Measurements from ENCODE around the gene TSSK3. TPM values are rescaled to one million over a fixed set of nuclear protein-coding genes. Genes with fewer than 3 reads are reported as not detected.

TSSK3 gene
- total and polyA plus RNA-seq, 9 of the 15 experiments (the other 6 are each of a cell fraction or from before 2014, with no cell fraction given): 0.27 to 2.8 (median 1.9) TPM

DNA sequence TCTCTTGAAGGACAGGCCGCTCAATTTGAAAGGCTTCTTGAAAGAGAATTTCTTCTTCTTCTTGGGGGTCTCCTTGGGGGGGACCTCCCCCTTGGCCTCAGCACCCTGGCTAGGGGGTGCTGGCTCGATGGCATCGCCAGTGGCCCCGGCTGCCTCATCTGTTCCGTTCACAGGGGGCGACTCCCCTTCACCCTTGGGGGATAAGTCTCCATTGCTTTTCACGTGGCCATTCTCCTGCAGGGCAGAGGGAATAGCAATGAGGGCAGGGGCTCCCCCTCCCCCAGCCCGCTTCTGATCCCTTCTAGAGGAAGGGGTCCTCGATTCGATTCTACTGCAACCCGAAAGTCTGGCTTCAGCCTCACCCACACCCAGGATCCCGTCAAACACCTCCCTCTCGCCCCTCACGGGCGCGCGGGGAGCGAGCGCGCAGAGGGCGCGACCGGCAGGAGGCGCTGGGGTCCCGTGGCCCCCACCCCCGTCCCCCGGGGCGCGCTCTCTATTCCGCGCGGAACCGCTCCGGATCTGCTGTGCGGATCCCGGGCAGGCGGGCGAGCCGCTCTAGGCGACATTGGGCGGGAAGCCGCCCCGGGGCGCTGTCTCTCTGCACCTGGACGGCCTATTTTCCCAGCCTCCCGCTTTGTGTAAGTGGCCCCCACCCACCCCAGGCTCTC lies 27.3 kb upstream of the TSSK3 start (continued):
- TF ChIP-seq, protein P1, sequence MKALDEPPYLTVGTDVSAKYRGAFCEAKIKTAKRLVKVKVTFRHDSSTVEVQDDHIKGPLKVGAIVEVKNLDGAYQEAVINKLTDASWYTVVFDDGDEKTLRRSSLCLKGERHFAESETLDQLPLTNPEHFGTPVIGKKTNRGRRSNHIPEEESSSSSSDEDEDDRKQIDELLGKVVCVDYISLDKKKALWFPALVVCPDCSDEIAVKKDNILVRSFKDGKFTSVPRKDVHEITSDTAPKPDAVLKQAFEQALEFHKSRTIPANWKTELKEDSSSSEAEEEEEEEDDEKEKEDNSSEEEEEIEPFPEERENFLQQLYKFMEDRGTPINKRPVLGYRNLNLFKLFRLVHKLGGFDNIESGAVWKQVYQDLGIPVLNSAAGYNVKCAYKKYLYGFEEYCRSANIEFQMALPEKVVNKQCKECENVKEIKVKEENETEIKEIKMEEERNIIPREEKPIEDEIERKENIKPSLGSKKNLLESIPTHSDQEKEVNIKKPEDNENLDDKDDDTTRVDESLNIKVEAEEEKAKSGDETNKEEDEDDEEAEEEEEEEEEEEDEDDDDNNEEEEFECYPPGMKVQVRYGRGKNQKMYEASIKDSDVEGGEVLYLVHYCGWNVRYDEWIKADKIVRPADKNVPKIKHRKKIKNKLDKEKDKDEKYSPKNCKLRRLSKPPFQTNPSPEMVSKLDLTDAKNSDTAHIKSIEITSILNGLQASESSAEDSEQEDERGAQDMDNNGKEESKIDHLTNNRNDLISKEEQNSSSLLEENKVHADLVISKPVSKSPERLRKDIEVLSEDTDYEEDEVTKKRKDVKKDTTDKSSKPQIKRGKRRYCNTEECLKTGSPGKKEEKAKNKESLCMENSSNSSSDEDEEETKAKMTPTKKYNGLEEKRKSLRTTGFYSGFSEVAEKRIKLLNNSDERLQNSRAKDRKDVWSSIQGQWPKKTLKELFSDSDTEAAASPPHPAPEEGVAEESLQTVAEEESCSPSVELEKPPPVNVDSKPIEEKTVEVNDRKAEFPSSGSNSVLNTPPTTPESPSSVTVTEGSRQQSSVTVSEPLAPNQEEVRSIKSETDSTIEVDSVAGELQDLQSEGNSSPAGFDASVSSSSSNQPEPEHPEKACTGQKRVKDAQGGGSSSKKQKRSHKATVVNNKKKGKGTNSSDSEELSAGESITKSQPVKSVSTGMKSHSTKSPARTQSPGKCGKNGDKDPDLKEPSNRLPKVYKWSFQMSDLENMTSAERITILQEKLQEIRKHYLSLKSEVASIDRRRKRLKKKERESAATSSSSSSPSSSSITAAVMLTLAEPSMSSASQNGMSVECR (CRISPR knock-in tag; IDR thresholded peaks at IDR 0.05): peak; percentile 29; the same call in 1 of the 2 replicates
- TF ChIP-seq, protein P2, sequence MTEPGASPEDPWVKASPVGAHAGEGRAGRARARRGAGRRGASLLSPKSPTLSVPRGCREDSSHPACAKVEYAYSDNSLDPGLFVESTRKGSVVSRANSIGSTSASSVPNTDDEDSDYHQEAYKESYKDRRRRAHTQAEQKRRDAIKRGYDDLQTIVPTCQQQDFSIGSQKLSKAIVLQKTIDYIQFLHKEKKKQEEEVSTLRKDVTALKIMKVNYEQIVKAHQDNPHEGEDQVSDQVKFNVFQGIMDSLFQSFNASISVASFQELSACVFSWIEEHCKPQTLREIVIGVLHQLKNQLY (CRISPR knock-in tag; conservative IDR thresholded peaks at IDR 0.05): no peak
- TF ChIP-seq MYC (IDR thresholded peaks at IDR 0.05; ENCODE audit: low read depth, low read length) (peak; percentile 64), MYC (CRISPR knock-in tag; IDR thresholded peaks at IDR 0.05; ENCODE audit: borderline replicate concordance, low read depth) (no peak), MAFK (IDR thresholded peaks at IDR 0.05; ENCODE audit: low read length) (no peak), JUN (IDR thresholded peaks at IDR 0.05; ENCODE audit: borderline replicate concordance, low read depth, low read length) (no peak; the same call in 1 of the 2 replicates), JUN (CRISPR knock-in tag; IDR thresholded peaks at IDR 0.05; ENCODE audit: borderline replicate concordance) (no peak), KAT7 (CRISPR knock-in tag; IDR thresholded peaks at IDR 0.05; ENCODE audit: borderline replicate concordance) (0 out of 2 replicates have a peak, but pooled peaks have one; percentile 64), NUFIP1 (IDR thresholded peaks at IDR 0.05; ENCODE audit: partially characterized antibody) (no peak), SREBF1 (IDR thresholded peaks at IDR 0.05; ENCODE audit: borderline replicate concordance, low read depth, low read length) (no peak), BRD9 (IDR thresholded peaks at IDR 0.05; ENCODE audit: low read depth, partially characterized antibody) (no peak), RNF2 (IDR thresholded peaks at IDR 0.05) (peak; percentile 45; the same call in 1 of the 2 replicates), CBFA2T2 (conservative IDR thresholded peaks at IDR 0.05) (no peak), CHD2 (IDR thresholded peaks at IDR 0.05; ENCODE audit: low read depth, low read length) (peak; percentile 4; the same call in 1 of the 2 replicates), FOXK1 (CRISPR knock-in tag; IDR thresholded peaks at IDR 0.05; ENCODE audit: borderline replicate concordance) (0 out of 2 replicates have a peak, but pooled peaks have one; percentile 53), NR3C1 (CRISPR knock-in tag; IDR thresholded peaks at IDR 0.05) (peak; percentile 62; the same call in 1 of the 2 replicates)
- TF ChIP-seq, protein P3, sequence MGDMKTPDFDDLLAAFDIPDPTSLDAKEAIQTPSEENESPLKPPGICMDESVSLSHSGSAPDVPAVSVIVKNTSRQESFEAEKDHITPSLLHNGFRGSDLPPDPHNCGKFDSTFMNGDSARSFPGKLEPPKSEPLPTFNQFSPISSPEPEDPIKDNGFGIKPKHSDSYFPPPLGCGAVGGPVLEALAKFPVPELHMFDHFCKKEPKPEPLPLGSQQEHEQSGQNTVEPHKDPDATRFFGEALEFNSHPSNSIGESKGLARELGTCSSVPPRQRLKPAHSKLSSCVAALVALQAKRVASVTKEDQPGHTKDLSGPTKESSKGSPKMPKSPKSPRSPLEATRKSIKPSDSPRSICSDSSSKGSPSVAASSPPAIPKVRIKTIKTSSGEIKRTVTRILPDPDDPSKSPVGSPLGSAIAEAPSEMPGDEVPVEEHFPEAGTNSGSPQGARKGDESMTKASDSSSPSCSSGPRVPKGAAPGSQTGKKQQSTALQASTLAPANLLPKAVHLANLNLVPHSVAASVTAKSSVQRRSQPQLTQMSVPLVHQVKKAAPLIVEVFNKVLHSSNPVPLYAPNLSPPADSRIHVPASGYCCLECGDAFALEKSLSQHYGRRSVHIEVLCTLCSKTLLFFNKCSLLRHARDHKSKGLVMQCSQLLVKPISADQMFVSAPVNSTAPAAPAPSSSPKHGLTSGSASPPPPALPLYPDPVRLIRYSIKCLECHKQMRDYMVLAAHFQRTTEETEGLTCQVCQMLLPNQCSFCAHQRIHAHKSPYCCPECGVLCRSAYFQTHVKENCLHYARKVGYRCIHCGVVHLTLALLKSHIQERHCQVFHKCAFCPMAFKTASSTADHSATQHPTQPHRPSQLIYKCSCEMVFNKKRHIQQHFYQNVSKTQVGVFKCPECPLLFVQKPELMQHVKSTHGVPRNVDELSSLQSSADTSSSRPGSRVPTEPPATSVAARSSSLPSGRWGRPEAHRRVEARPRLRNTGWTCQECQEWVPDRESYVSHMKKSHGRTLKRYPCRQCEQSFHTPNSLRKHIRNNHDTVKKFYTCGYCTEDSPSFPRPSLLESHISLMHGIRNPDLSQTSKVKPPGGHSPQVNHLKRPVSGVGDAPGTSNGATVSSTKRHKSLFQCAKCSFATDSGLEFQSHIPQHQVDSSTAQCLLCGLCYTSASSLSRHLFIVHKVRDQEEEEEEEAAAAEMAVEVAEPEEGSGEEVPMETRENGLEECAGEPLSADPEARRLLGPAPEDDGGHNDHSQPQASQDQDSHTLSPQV (IDR thresholded peaks at IDR 0.05): 0 out of 2 replicates have a peak, but pooled peaks have one; percentile 6
- TF ChIP-seq, protein P4, sequence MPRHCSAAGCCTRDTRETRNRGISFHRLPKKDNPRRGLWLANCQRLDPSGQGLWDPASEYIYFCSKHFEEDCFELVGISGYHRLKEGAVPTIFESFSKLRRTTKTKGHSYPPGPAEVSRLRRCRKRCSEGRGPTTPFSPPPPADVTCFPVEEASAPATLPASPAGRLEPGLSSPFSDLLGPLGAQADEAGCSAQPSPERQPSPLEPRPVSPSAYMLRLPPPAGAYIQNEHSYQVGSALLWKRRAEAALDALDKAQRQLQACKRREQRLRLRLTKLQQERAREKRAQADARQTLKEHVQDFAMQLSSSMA (CRISPR knock-in tag; IDR thresholded peaks at IDR 0.05): no peak
